ENCODE measurements around the gene CCR7. TPM values are rescaled to one million over a fixed set of nuclear protein-coding genes. Genes with fewer than 3 reads are reported as not detected.

CCR7 gene
- total and polyA plus RNA-seq, 2 of the 13 experiments (the other 11 are each of a cell fraction or from before 2014, with no cell fraction given): 0.04 to 0.53 TPM

GRCh38 chr17:40548982-40549685, 16.1 kb downstream of the CCR7 start (continued):
- TF ChIP-seq, protein P1, sequence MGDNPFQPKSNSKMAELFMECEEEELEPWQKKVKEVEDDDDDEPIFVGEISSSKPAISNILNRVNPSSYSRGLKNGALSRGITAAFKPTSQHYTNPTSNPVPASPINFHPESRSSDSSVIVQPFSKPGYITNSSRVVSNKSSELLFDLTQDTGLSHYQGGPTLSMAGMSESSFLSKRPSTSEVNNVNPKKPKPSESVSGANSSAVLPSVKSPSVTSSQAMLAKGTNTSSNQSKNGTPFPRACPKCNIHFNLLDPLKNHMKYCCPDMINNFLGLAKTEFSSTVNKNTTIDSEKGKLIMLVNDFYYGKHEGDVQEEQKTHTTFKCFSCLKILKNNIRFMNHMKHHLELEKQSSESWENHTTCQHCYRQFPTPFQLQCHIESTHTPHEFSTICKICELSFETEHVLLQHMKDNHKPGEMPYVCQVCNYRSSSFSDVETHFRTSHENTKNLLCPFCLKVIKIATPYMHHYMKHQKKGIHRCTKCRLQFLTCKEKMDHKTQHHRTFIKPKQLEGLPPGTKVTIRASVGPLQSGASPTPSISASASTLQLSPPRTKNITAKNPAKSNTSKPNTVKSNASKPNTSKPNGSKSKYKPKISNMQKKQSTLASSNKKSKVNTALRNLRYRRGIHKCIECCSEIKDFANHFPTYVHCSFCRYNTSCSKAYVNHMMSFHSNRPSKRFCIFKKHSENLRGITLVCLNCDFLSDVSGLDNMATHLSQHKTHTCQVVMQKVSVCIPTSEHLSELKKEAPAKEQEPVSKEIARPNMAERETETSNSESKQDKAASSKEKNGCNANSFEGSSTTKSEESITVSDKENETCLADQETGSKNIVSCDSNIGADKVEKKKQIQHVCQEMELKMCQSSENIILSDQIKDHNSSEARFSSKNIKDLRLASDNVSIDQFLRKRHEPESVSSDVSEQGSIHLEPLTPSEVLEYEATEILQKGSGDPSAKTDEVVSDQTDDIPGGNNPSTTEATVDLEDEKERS (CRISPR knock-in tag; IDR thresholded peaks at IDR 0.05): peak; percentile 93; the same call in 1 of the 2 replicates
- peak; percentile 72 for TF ChIP-seq ONECUT2 (CRISPR knock-in tag; IDR thresholded peaks at IDR 0.05)
- TF ChIP-seq ZNF781 (CRISPR knock-in tag; IDR thresholded peaks at IDR 0.05; ENCODE audit: borderline replicate concordance, not compliant biosample characterization): peak; percentile 85
- TF ChIP-seq ZNF776 (CRISPR knock-in tag; IDR thresholded peaks at IDR 0.05): no peak
- peak; percentile 94 for TF ChIP-seq HOMEZ (CRISPR knock-in tag; IDR thresholded peaks at IDR 0.05; ENCODE audit: low read depth)
- TF ChIP-seq HNRNPUL1 (IDR thresholded peaks at IDR 0.05; ENCODE audit: low read depth, low read length): no peak
- no peak for TF ChIP-seq RBM22 (optimal IDR thresholded peaks at IDR 0.05; ENCODE audit: low read length)
- peak; percentile 94 for TF ChIP-seq SOX5 (CRISPR knock-in tag; IDR thresholded peaks at IDR 0.05; ENCODE audit: borderline replicate concordance)
- no peak for TF ChIP-seq ARID2 (CRISPR knock-in tag; IDR thresholded peaks at IDR 0.05; ENCODE audit: borderline replicate concordance)
- peak; percentile 82; the same call in 1 of the 2 replicates for TF ChIP-seq PRMT3 (CRISPR knock-in tag; IDR thresholded peaks at IDR 0.05; ENCODE audit: borderline replicate concordance, low read depth)
- TF ChIP-seq SRSF4 (IDR thresholded peaks at IDR 0.05; ENCODE audit: low read depth, low read length, poor library complexity, severe bottlenecking): no peak
- TF ChIP-seq HOXD1 (CRISPR knock-in tag; IDR thresholded peaks at IDR 0.05): peak; percentile 89
- TF ChIP-seq, protein P2, sequence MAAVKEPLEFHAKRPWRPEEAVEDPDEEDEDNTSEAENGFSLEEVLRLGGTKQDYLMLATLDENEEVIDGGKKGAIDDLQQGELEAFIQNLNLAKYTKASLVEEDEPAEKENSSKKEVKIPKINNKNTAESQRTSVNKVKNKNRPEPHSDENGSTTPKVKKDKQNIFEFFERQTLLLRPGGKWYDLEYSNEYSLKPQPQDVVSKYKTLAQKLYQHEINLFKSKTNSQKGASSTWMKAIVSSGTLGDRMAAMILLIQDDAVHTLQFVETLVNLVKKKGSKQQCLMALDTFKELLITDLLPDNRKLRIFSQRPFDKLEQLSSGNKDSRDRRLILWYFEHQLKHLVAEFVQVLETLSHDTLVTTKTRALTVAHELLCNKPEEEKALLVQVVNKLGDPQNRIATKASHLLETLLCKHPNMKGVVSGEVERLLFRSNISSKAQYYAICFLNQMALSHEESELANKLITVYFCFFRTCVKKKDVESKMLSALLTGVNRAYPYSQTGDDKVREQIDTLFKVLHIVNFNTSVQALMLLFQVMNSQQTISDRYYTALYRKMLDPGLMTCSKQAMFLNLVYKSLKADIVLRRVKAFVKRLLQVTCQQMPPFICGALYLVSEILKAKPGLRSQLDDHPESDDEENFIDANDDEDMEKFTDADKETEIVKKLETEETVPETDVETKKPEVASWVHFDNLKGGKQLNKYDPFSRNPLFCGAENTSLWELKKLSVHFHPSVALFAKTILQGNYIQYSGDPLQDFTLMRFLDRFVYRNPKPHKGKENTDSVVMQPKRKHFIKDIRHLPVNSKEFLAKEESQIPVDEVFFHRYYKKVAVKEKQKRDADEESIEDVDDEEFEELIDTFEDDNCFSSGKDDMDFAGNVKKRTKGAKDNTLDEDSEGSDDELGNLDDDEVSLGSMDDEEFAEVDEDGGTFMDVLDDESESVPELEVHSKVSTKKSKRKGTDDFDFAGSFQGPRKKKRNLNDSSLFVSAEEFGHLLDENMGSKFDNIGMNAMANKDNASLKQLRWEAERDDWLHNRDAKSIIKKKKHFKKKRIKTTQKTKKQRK (IDR thresholded peaks at IDR 0.05; ENCODE audit: low read length): no peak
- peak; percentile 92; the same call in 1 of the 2 replicates for TF ChIP-seq ZNF788 (CRISPR knock-in tag; IDR thresholded peaks at IDR 0.05; ENCODE audit: borderline replicate concordance)
- no peak; the same call in 1 of the 2 replicates for TF ChIP-seq ZNF891 (CRISPR knock-in tag; IDR thresholded peaks at IDR 0.05)
- TF ChIP-seq AHR (CRISPR knock-in tag; IDR thresholded peaks at IDR 0.05): no peak; the same call in 1 of the 2 replicates
- peak; percentile 89 for TF ChIP-seq SALL2 (CRISPR knock-in tag; IDR thresholded peaks at IDR 0.05)
- 0 out of 2 replicates have a peak, but pooled peaks have one; percentile 77 for TF ChIP-seq ZNF136 (CRISPR knock-in tag; IDR thresholded peaks at IDR 0.05; ENCODE audit: low read depth)
- no peak for TF ChIP-seq ZNF10 (CRISPR knock-in tag; IDR thresholded peaks at IDR 0.05; ENCODE audit: borderline replicate concordance, low read depth)
- TF ChIP-seq ZNF766 (CRISPR knock-in tag; IDR thresholded peaks at IDR 0.05; ENCODE audit: borderline replicate concordance): 0 out of 2 replicates have a peak, but pooled peaks have one; percentile 88
- no peak for TF ChIP-seq ZNF253 (CRISPR knock-in tag; IDR thresholded peaks at IDR 0.05; ENCODE audit: borderline replicate concordance)
